T-helper 22 cell (primary cell): ENCODE data around the gene DGCR6.
"Not testable (repeated sequence)": the region's sequence is repeated elsewhere in the genome, so short reads cannot be mapped to it uniquely, and the experiment has no call there.

ENCODE experiments used
- DNase-seq: peaks from one replicate; pipeline ENCODE4 v3.0.0-alpha.2; 2020; ENCODE audit warnings: low read depth

DGCR6 gene

DNA sequence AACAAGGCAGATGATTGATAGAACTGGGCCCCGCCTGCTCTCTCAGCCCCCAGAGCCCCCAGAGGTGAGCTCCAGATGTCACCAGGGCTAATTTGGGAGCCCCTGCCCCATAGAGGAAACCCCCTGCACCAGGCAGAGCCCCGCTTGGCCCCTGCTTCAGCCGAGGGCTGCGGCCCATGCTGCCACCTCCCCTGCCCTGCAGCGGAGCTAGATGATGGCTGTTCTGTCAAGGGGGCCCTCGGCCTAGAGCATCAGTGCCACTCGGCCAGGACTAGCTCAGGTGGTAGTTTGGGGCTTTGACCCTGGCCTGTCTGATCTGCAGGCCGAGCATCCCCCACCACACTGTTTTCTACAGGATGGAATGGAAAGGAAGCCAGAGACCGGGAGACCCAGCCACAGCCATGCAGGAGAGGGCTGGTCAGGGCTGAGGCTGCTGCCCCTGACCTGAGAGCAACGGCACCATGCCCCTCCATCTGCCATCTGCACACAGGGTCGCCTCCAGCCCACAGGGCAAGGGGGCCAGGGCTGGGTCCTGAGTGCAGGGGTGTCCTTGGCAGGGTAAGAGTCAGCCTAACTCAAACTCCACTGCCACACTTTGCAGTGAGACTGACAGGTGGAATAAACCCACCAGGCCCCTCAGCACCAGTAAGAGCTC, 54.2 kb downstream of the DGCR6 start:
- not testable (repeated sequence) for DNase-seq

DNA sequence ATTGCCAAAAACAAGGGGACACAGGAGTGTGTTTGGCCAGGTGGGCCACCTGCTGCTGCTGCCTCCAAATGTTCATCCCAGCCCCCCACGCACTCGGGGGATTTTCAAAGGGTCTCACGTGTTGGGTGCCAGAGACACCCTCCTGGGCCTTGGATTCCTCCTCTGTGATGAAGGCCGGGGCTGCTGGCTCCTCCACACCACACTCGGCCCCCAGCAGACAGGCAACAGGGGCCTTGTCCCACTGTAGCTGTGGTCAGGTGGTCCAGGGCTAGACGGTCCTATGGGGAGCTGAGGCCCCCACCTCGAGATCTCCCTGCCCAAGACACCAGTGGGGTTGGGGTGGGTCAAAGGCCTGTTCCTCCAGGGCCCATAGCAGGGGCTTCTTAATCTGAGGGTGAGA, 55.1 kb downstream of the DGCR6 start:
- not testable (repeated sequence) for DNase-seq
